Liver (tissue), 9 donors: ENCODE measurements around the gene SERPINA10. TPM values are rescaled to one million over a fixed set of nuclear protein-coding genes. Genes with fewer than 3 reads are reported as not detected.

Experiments used
- DNase-seq: peaks from one replicate; pipeline ENCODE4 v3.0.0-alpha.2; 2017; ENCODE audit warnings: low spot score
- H3K27ac ChIP-seq, 2 donors: one replicate each; pipeline ENCODE4 v1.7.0; 2013; ENCODE audit warnings: inconsistent platforms in 2 of 2, low read length in 2 of 2, control low read depth in 1 of 2, low read depth in 1 of 2, mild to moderate bottlenecking in 1 of 2
- H3K27me3 ChIP-seq, 4 donors: one replicate each; pipeline versions ENCODE4 v1.6.1 to v1.7.0; 2013; ENCODE audit warnings: low read length in 3 of 4, inconsistent platforms in 1 of 4, mild to moderate bottlenecking in 1 of 4, moderate library complexity in 1 of 4; ENCODE audit not compliant: control insufficient read depth in 4 of 4, insufficient read depth in 4 of 4
- H3K36me3 ChIP-seq, 4 donors: one replicate each; pipeline versions ENCODE4 v1.6.1 to v1.7.0; 2013; ENCODE audit warnings: low read length in 3 of 4, mild to moderate bottlenecking in 3 of 4, low read depth in 1 of 4, moderate library complexity in 1 of 4; ENCODE audit not compliant: control insufficient read depth in 4 of 4, insufficient read depth in 3 of 4
- H3K4me1 ChIP-seq, 4 donors: one replicate each; pipeline versions ENCODE4 v1.6.1 to v1.7.0; 2013; ENCODE audit warnings: low read length in 3 of 4, mild to moderate bottlenecking in 3 of 4, moderate library complexity in 1 of 4; ENCODE audit not compliant: control insufficient read depth in 4 of 4, insufficient read depth in 4 of 4
- H3K4me3 ChIP-seq, 3 donors: one replicate each; pipeline versions ENCODE4 v1.6.1 to v1.7.0; 2013; ENCODE audit warnings: low read length in 3 of 3, control low read depth in 1 of 3, low read depth in 1 of 3, mild to moderate bottlenecking in 1 of 3
- H3K9ac ChIP-seq, 2 donors: one replicate each; pipeline ENCODE4 v1.7.0; 2013; ENCODE audit warnings: low read length in 2 of 2, mild to moderate bottlenecking in 2 of 2, moderate library complexity in 2 of 2, control low read depth in 1 of 2, low read depth in 1 of 2
- H3K9me3 ChIP-seq, 4 donors: one replicate each; pipeline versions ENCODE4 v1.6.1 to v1.7.0; 2013; ENCODE audit warnings: low read length in 3 of 4; ENCODE audit not compliant: control insufficient read depth in 4 of 4
- ATF3 ChIP-seq: IDR thresholded peaks from 2 replicates; pipeline ENCODE4 v1.6.1; 2016; ENCODE audit warnings: antibody characterized with exemption
- CTCF ChIP-seq: fragments of 150-350 bp; IDR thresholded peaks from 2 replicates; pipeline ENCODE4 v1.5.1; 2017; ENCODE audit warnings: improper control_type of control experiment, low read depth, low read length; ENCODE audit not compliant: missing input control
- EGR1 ChIP-seq, 2 donors: IDR thresholded peaks; 2 replicates each; pipeline ENCODE4 v1.6.1; 2016 to 2018; ENCODE audit warnings: antibody characterized with exemption in 2 of 2, low read depth in 2 of 2
- FOXA1 ChIP-seq: IDR thresholded peaks from 2 replicates; pipeline ENCODE4 v1.6.1; 2016; ENCODE audit warnings: antibody characterized with exemption
- FOXA2 ChIP-seq: IDR thresholded peaks from 2 replicates; pipeline ENCODE4 v1.6.1; 2016; ENCODE audit warnings: antibody characterized with exemption
- GABPA ChIP-seq, 2 donors: IDR thresholded peaks in 1 of 2; conservative IDR thresholded peaks in 1 of 2; 2 replicates each; pipeline ENCODE4 v1.6.1; 2016; ENCODE audit warnings: antibody characterized with exemption in 2 of 2, mild to moderate bottlenecking in 1 of 2, moderate library complexity in 1 of 2
- HNF4A ChIP-seq, 2 donors: conservative IDR thresholded peaks; 2 replicates each; pipeline ENCODE4 v1.6.1; 2016; ENCODE audit warnings: antibody characterized with exemption in 2 of 2, mild to moderate bottlenecking in 2 of 2
- HNF4G ChIP-seq: IDR thresholded peaks from 2 replicates; pipeline ENCODE4 v1.6.1; 2016; ENCODE audit warnings: antibody characterized with exemption
- JUND ChIP-seq, 2 donors: IDR thresholded peaks; 2 replicates each; pipeline ENCODE4 v1.6.1; 2016; ENCODE audit warnings: antibody characterized with exemption in 2 of 2
- MAX ChIP-seq: IDR thresholded peaks from 2 replicates; pipeline ENCODE4 v1.6.1; 2016; ENCODE audit warnings: antibody characterized with exemption
- NR2F2 ChIP-seq: IDR thresholded peaks from 2 replicates; pipeline ENCODE4 v1.6.1; 2016; ENCODE audit warnings: antibody characterized with exemption
- RAD21 ChIP-seq, 2 donors: IDR thresholded peaks; 2 replicates each; pipeline ENCODE4 v1.6.1; 2016; ENCODE audit warnings: antibody characterized with exemption in 2 of 2, mild to moderate bottlenecking in 2 of 2
- REST ChIP-seq: IDR thresholded peaks from 2 replicates; pipeline ENCODE4 v1.6.1; 2016; ENCODE audit warnings: antibody characterized with exemption, mild to moderate bottlenecking
- RXRA ChIP-seq, 2 donors: IDR thresholded peaks; 2 replicates each; pipeline ENCODE4 v1.6.1; 2017 to 2018; ENCODE audit warnings: antibody characterized with exemption in 2 of 2, mild to moderate bottlenecking in 1 of 2
- SP1 ChIP-seq: IDR thresholded peaks from 2 replicates; pipeline ENCODE4 v1.6.1; 2018; ENCODE audit warnings: antibody characterized with exemption, mild to moderate bottlenecking
- TAF1 ChIP-seq: conservative IDR thresholded peaks from 2 replicates; pipeline ENCODE4 v1.6.1; 2016; ENCODE audit warnings: antibody characterized with exemption, mild to moderate bottlenecking
- YY1 ChIP-seq: IDR thresholded peaks from 2 replicates; pipeline ENCODE4 v1.6.1; 2016; ENCODE audit warnings: antibody characterized with exemption, mild to moderate bottlenecking
- ZBTB33 ChIP-seq: IDR thresholded peaks from 2 replicates; pipeline ENCODE4 v1.6.1; 2016; ENCODE audit warnings: antibody characterized with exemption
- WGBS: extraction: QIAGEN DNeasy Blood & Tissue Kit; methylation state at CpG from one replicate; pipeline ENCODE4 v1.1.7; 2013; 5-methylcytosine and 5-hydroxymethylcytosine counted together
- polyA plus RNA-seq, 2 donors: library from polyadenylated mRNA; stranded (reverse) in 1 of 2; unstranded in 1 of 2; fragments of 200-250 nt in 1 of 2; fragments of >200 nt in 1 of 2; fragmentation: Nextera tagmentation in 1 of 2; extraction: Ambion mirVana in 1 of 2; gene quantifications; one replicate each; pipeline versions ENCODE4 v1.2.1 to v1.2.3, GENCODE V29; 2013 to 2015
- total RNA-seq, 2 donors: library from RNA; depleted of rRNA; stranded (reverse); fragments of >200 nt; gene quantifications; one replicate each; pipeline ENCODE4 v1.2.3, GENCODE V29; 2014
- donor health status: healthy.
- donor health status: healthy.
- donor health status: healthy.
- donor health status: healthy.
- donor health status: healthy.

Gene SERPINA10
- total and polyA plus RNA-seq, 4 donors: 105 to 363 (median 194) TPM

GRCh38 chr14:94305620-94306019 is 12.6 kb upstream of the SERPINA10 start:
- no peak overlapping the region for H3K27ac ChIP-seq
- H3K9me3 ChIP-seq: peaks cover 0 to 10% (median 4%) of the 10 kb centered on the region in 4 donors
- WGBS: 88% methylated on average over 2 of the region's 2 CpGs
- no peak overlapping the region for H3K4me3 ChIP-seq
- H3K27me3 ChIP-seq: no peaks in the 10 kb centered on the region
- TF ChIP-seq HNF4A (conservative IDR thresholded peaks at IDR 0.05) (no peak), MAX (no peak), FOXA1 (no peak), GABPA (IDR thresholded peaks at IDR 0.05 in 1 of 2, conservative IDR thresholded peaks at IDR 0.05 in 1 of 2) (no peak), EGR1 (IDR thresholded peaks at IDR 0.05; ENCODE audit: low read depth in 2 of 2) (no peak), SP1 (no peak), ATF3 (no peak), JUND (IDR thresholded peaks at IDR 0.05) (no peak), CTCF (no peak), RXRA (IDR thresholded peaks at IDR 0.05) (no peak), REST (no peak), HNF4G (no peak), RAD21 (IDR thresholded peaks at IDR 0.05) (no peak), FOXA2 (no peak), TAF1 (no peak)
- H3K4me1 ChIP-seq: peaks cover 0 to 10% (median 5%) of the 10 kb centered on the region in 4 donors
- no peak overlapping the region for H3K9ac ChIP-seq
- peaks cover 7 to 66% (median 59%) of the 10 kb centered on the region in 4 donors for H3K36me3 ChIP-seq
- no peak for DNase-seq

GRCh38 chr14:94304243-94304642 is 11.2 kb upstream of the SERPINA10 start:
- Histone ChIP-seq H3K4me3 (no peak overlapping the region), H3K36me3 (peaks cover 5 to 59% (median 53%) of the 10 kb centered on the region in 4 donors), H3K9ac (no peak overlapping the region), H3K27me3 (no peaks in the 10 kb centered on the region), H3K4me1 (peaks cover 0 to 10% (median 5%) of the 10 kb centered on the region in 4 donors), H3K9me3 (peaks cover 0 to 10% (median 4%) of the 10 kb centered on the region in 4 donors), H3K27ac (no peak overlapping the region)
- WGBS: 92% methylated on average over 6 of the region's 6 CpGs
- DNase-seq: no peak
- TF ChIP-seq JUND (IDR thresholded peaks at IDR 0.05) (no peak), MAX (no peak), EGR1 (IDR thresholded peaks at IDR 0.05; ENCODE audit: low read depth in 2 of 2) (no peak), GABPA (IDR thresholded peaks at IDR 0.05 in 1 of 2, conservative IDR thresholded peaks at IDR 0.05 in 1 of 2) (no peak), HNF4G (no peak), YY1 (no peak), NR2F2 (no peak), SP1 (no peak), ZBTB33 (no peak), FOXA2 (no peak), RAD21 (IDR thresholded peaks at IDR 0.05) (no peak), HNF4A (conservative IDR thresholded peaks at IDR 0.05) (no peak)
